DOHH2 (cell line): Measurements from ENCODE around the gene DOCK11.
A peak's percentile ranks its signal among the peaks of the same experiment; 100 is the strongest.

ENCODE experiments used
- H3F3A ChIP-seq: fragments of 200-600 bp; sonication (generic), shearing (Covaris generic); 2 replicates; pipeline ENCODE4 v1.6.0; 2016; ENCODE audit warnings: antibody characterized with exemption, mild to moderate bottlenecking; ENCODE audit not compliant: control insufficient read depth, insufficient read depth
- H3K27ac ChIP-seq: fragments of 200-600 bp; sonication (generic); 2 replicates; pipeline ENCODE4 v1.5.1; 2014; ENCODE audit warnings: low read depth, mild to moderate bottlenecking, low read length, moderate library complexity
- H3K27me3 ChIP-seq: fragments of 200-600 bp; sonication (generic); 2 replicates; pipeline ENCODE4 v1.6.1; 2014; ENCODE audit warnings: mild to moderate bottlenecking, low read length, mixed read lengths; ENCODE audit not compliant: control insufficient read depth
- H3K36me3 ChIP-seq: fragments of 200-600 bp; sonication (generic); 2 replicates; pipeline ENCODE4 v1.6.1; 2014; ENCODE audit warnings: mild to moderate bottlenecking, low read length, moderate library complexity, mixed read lengths; ENCODE audit not compliant: control insufficient read depth
- H3K4me1 ChIP-seq: fragments of 200-600 bp; sonication (generic); 2 replicates; pipeline ENCODE4 v1.6.1; 2014; ENCODE audit warnings: mild to moderate bottlenecking, low read length, mixed read lengths; ENCODE audit not compliant: control insufficient read depth
- H3K4me2 ChIP-seq: fragments of 200-600 bp; sonication (generic); 2 replicates; pipeline ENCODE4 v1.6.0; 2014; ENCODE audit warnings: mild to moderate bottlenecking, low read length, moderate library complexity
- H3K4me3 ChIP-seq: fragments of 200-600 bp; sonication (generic); 2 replicates; pipeline ENCODE4 v1.5.1; 2014; ENCODE audit warnings: mild to moderate bottlenecking, low read length, mixed read lengths
- H3K79me2 ChIP-seq: fragments of 200-600 bp; sonication (generic); 2 replicates; pipeline ENCODE4 v1.6.1; 2014; ENCODE audit warnings: mild to moderate bottlenecking, low read length, mixed read lengths; ENCODE audit not compliant: control insufficient read depth
- H3K9me2 ChIP-seq: fragments of 200-600 bp; sonication (generic); replicated peaks from 2 replicates; pipeline ENCODE4 v1.6.1; 2014; ENCODE audit warnings: mild to moderate bottlenecking, low read length, mixed read lengths; ENCODE audit not compliant: control insufficient read depth
- H3K9me3 ChIP-seq: fragments of 200-600 bp; sonication (generic); 2 replicates; pipeline ENCODE4 v1.6.1; 2014; ENCODE audit warnings: antibody characterized with exemption, low read length, mixed read lengths; ENCODE audit not compliant: control insufficient read depth, insufficient read depth
- H4K20me1 ChIP-seq: fragments of 200-600 bp; sonication (generic); 2 replicates; pipeline ENCODE4 v1.6.0; 2014; ENCODE audit warnings: low read depth, mild to moderate bottlenecking, antibody characterized with exemption, low read length, moderate library complexity; ENCODE audit not compliant: control insufficient read depth, insufficient read depth
- EZH2phosphoT487 ChIP-seq: fragments of 200-600 bp; sonication (generic); IDR thresholded peaks from 2 replicates; pipeline ENCODE4 v1.6.1; 2017; ENCODE audit warnings: borderline replicate concordance, mild to moderate bottlenecking, antibody characterized with exemption, low read length, moderate library complexity, mixed read lengths
- TF ChIP-seq, protein P1 (sequence below): fragments of 200-600 bp; sonication (generic); IDR thresholded peaks from one replicate; pipeline ENCODE4 v1.5.1; 2014; ENCODE audit warnings: antibody characterized with exemption, mild to moderate bottlenecking, low read depth, low read length; ENCODE audit not compliant: poor library complexity, severe bottlenecking

Gene DOCK11

DNA sequence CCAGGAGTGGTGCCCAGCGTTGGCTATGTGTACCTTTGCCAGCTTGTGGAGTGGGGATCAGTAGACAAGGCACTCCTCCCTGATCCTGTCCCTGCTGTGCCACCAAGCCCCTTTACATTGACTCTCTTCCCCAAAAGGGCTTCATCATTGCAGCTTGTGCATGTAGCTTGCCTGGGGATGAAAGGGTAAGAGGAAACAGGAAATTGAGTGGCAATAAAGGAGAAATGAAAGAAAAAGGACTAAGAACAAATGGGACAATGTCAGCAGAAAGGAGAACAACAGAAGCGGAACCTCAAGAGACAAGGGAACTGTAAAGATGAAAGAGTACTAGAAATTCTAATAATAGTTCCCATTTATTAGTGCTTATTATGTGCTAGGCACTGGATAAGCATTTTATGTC lies 223.1 kb downstream of the DOCK11 start:
- no peaks in the 10 kb centered on the region for H4K20me1 ChIP-seq
- peak overlapping the region; percentile 68 for H3K4me2 ChIP-seq
- H3K4me3 ChIP-seq: peak overlapping the region; percentile 41
- no peaks in the 10 kb centered on the region for H3K36me3 ChIP-seq
- no peak overlapping the region for H3K27ac ChIP-seq
- H3K4me1 ChIP-seq: peaks cover 38% of the 10 kb centered on the region
- H3K79me2 ChIP-seq: no peaks in the 10 kb centered on the region
- H3K9me3 ChIP-seq: no peaks in the 10 kb centered on the region
- H3K9me2 ChIP-seq: no peaks in the 10 kb centered on the region
- no peaks in the 10 kb centered on the region for H3K27me3 ChIP-seq
- H3F3A ChIP-seq: no peaks in the 10 kb centered on the region
- no peak for TF ChIP-seq EZH2phosphoT487
- TF ChIP-seq, protein P1, sequence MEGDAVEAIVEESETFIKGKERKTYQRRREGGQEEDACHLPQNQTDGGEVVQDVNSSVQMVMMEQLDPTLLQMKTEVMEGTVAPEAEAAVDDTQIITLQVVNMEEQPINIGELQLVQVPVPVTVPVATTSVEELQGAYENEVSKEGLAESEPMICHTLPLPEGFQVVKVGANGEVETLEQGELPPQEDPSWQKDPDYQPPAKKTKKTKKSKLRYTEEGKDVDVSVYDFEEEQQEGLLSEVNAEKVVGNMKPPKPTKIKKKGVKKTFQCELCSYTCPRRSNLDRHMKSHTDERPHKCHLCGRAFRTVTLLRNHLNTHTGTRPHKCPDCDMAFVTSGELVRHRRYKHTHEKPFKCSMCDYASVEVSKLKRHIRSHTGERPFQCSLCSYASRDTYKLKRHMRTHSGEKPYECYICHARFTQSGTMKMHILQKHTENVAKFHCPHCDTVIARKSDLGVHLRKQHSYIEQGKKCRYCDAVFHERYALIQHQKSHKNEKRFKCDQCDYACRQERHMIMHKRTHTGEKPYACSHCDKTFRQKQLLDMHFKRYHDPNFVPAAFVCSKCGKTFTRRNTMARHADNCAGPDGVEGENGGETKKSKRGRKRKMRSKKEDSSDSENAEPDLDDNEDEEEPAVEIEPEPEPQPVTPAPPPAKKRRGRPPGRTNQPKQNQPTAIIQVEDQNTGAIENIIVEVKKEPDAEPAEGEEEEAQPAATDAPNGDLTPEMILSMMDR: no peak

DNA sequence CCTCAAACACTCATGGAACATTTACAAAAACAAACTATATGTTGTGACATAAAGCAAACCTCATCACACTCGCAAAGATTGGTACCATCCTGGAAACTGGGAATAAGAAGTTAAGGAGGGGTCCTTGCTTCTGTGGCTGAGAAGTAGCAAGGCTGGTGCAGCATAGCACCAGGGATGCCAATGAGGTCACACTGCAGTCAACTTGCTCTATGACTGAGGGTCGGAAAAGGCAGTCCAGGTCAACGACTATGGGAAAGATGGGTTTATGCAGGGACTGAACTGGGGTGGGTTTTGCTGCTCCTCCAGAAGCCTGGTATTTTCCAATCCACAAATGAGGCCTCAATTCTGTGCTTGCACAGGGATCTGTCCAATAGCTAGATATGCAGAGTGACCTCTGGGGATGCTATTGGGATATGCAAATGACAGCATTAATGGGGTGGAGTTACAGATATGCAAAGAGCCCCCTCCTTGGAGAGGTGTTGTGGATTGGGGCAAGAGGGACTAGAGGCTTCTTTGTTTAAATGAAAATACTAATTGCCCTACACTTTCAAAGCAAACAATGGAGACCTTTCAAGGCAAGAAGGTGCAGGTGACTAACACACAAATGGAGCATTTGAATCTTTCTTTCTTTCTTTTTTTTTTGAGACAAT lies 224.6 kb downstream of the DOCK11 start:
- TF ChIP-seq, protein P1: no peak
- no peak for TF ChIP-seq EZH2phosphoT487
- Histone ChIP-seq H3K27ac (no peak overlapping the region), H3K9me3 (no peaks in the 10 kb centered on the region), H3K9me2 (no peaks in the 10 kb centered on the region), H3K4me3 (no peak overlapping the region), H3F3A (no peaks in the 10 kb centered on the region), H3K36me3 (no peaks in the 10 kb centered on the region), H3K27me3 (no peaks in the 10 kb centered on the region), H3K4me2 (no peak overlapping the region), H3K79me2 (no peaks in the 10 kb centered on the region), H4K20me1 (no peaks in the 10 kb centered on the region), H3K4me1 (peaks cover 40% of the 10 kb centered on the region)

DNA sequence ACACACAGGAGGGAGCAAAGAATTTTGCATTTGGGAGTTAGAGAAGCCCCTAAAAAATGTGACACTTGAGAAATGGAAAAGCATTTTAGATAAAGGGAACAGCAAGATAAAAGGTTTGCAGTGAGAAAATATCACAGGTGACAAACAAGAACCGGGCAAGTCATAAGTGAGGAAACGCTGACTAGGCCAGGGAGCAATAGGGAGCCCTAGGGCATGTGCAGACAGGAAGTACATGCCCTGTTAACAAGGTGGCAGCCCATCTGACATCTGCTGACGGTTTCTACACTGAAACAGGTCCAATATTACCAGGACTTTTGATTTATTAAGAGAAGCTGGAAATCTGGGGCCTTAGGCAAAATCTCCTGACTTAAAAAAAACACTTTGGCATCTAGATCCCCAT lies 227.8 kb downstream of the DOCK11 start:
- TF ChIP-seq EZH2phosphoT487: no peak
- TF ChIP-seq, protein P1: no peak
- Histone ChIP-seq H3K9me2 (no peaks in the 10 kb centered on the region), H3F3A (no peaks in the 10 kb centered on the region)

More for the DNA sequence above, 227.8 kb downstream of the DOCK11 start:
- no peaks in the 10 kb centered on the region for H3K36me3 ChIP-seq
- H3K4me3 ChIP-seq: no peak overlapping the region
- H3K4me1 ChIP-seq: peaks cover 35% of the 10 kb centered on the region
- H4K20me1 ChIP-seq: no peaks in the 10 kb centered on the region
- H3K79me2 ChIP-seq: no peaks in the 10 kb centered on the region
- no peak overlapping the region for H3K4me2 ChIP-seq
- no peaks in the 10 kb centered on the region for H3K9me3 ChIP-seq
- H3K27me3 ChIP-seq: peaks cover 18% of the 10 kb centered on the region
- no peak overlapping the region for H3K27ac ChIP-seq
